Activated CD4-positive, alpha-beta T cell treated with anti-CD3 and anti-CD28 coated beads for 24 hours (primary cell): ENCODE results near the gene ITFG1.
"Not testable (repeated sequence)": the region's sequence is repeated elsewhere in the genome, so short reads cannot be mapped to it uniquely, and the experiment has no call there.

Experiments used
- DNase-seq, 2 donors: peaks; one replicate each; pipeline ENCODE4 v3.0.0-alpha.2; 2020; ENCODE audit warnings: low read depth in 2 of 2

The ITFG1 gene

GRCh38 chr16:47241061-47241460, 219.8 kb downstream of the ITFG1 start:
- DNase-seq: no peak

- DNase-seq: no peak
Measured at GRCh38 chr16:47236716-47237115, 224.1 kb downstream of the ITFG1 start.

GRCh38 chr16:47230296-47230695, 230.6 kb downstream of the ITFG1 start:
- no peak for DNase-seq

- no peak for DNase-seq
Measured at GRCh38 chr16:47229053-47230050, 231.5 kb downstream of the ITFG1 start.

GRCh38 chr16:47228241-47228640, 232.6 kb downstream of the ITFG1 start:
- DNase-seq: no peak

- DNase-seq: no peak
Measured at GRCh38 chr16:47213761-47214440, 247.0 kb downstream of the ITFG1 start.

GRCh38 chr16:47211218-47211617, 249.6 kb downstream of the ITFG1 start:
- no peak for DNase-seq

GRCh38 chr16:47204736-47205504, 255.9 kb downstream of the ITFG1 start:
- DNase-seq: no peak

GRCh38 chr16:47203433-47203832, 257.4 kb downstream of the ITFG1 start:
- DNase-seq: not testable (repeated sequence)

- no peak for DNase-seq
Measured at GRCh38 chr16:47198180-47198575, 262.7 kb downstream of the ITFG1 start.

GRCh38 chr16:47197536-47198179, 263.2 kb downstream of the ITFG1 start:
- DNase-seq: no peak

GRCh38 chr16:47196457-47196856, 264.4 kb downstream of the ITFG1 start:
- DNase-seq: no peak

GRCh38 chr16:47182318-47182717, 278.5 kb downstream of the ITFG1 start:
- no peak for DNase-seq

GRCh38 chr16:47181066-47181465, 279.8 kb downstream of the ITFG1 start:
- DNase-seq: not testable (repeated sequence)

- DNase-seq: no peak
Measured at GRCh38 chr16:47180073-47180472, 280.8 kb downstream of the ITFG1 start.

GRCh38 chr16:47175152-47175551, 285.7 kb downstream of the ITFG1 start:
- DNase-seq: no peak

- no peak for DNase-seq
Measured at GRCh38 chr16:47162670-47163420, 298.0 kb downstream of the ITFG1 start.

GRCh38 chr16:47161464-47161863, 299.4 kb downstream of the ITFG1 start:
- DNase-seq: no peak

- no peak for DNase-seq
Measured at GRCh38 chr16:47160422-47160821, 300.4 kb downstream of the ITFG1 start.

- DNase-seq: no peak
Measured at GRCh38 chr16:47158992-47159391, 301.9 kb downstream of the ITFG1 start.

GRCh38 chr16:47156680-47157215, 304.1 kb downstream of the ITFG1 start:
- no peak for DNase-seq
